ENCODE measurements around the gene TESK2.
A peak's percentile ranks its signal among the peaks of the same experiment; 100 is the strongest.

Gene TESK2

GRCh38 chr1:45409276-45409675 is 81.7 kb downstream of the TESK2 start:
- H3K4me3 ChIP-seq (ENCODE audit: low read length): no peak overlapping the region
- TF ChIP-seq, protein P1, sequence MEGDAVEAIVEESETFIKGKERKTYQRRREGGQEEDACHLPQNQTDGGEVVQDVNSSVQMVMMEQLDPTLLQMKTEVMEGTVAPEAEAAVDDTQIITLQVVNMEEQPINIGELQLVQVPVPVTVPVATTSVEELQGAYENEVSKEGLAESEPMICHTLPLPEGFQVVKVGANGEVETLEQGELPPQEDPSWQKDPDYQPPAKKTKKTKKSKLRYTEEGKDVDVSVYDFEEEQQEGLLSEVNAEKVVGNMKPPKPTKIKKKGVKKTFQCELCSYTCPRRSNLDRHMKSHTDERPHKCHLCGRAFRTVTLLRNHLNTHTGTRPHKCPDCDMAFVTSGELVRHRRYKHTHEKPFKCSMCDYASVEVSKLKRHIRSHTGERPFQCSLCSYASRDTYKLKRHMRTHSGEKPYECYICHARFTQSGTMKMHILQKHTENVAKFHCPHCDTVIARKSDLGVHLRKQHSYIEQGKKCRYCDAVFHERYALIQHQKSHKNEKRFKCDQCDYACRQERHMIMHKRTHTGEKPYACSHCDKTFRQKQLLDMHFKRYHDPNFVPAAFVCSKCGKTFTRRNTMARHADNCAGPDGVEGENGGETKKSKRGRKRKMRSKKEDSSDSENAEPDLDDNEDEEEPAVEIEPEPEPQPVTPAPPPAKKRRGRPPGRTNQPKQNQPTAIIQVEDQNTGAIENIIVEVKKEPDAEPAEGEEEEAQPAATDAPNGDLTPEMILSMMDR (IDR thresholded peaks at IDR 0.05; ENCODE audit: insufficient read depth, low read depth, low read length, missing control alignments): no peak
- no peak for DNase-seq (ENCODE audit: low read depth)

GRCh38 chr1:45407629-45408287 is 83.2 kb downstream of the TESK2 start:
- no peak for DNase-seq (ENCODE audit: low read depth)
- no peak overlapping the region for H3K4me3 ChIP-seq (ENCODE audit: low read length)
- TF ChIP-seq, protein P1 (IDR thresholded peaks at IDR 0.05; ENCODE audit: insufficient read depth, low read depth, low read length, missing control alignments): no peak

DNA sequence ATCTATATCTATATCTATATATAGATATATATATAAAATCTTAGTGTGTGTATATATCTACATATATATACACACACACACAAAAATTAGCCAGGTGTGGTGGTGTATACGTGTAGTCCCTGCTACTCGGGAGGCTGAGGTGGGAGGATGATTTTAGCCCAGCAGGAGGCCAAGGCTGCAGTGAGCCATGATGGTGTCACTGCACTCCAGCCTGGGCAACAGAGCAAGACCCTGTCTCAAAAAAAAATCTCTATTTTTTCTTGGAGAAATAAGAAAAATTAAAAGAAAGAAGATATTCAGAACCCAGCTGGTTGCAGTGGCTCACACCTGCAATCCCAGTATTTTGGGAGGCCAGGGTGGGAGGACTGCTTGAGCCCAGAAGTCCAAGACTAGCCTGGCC is 85.3 kb downstream of the TESK2 start:
- DNase-seq (ENCODE audit: low read depth): no peak
- TF ChIP-seq, protein P1 (IDR thresholded peaks at IDR 0.05; ENCODE audit: insufficient read depth, low read depth, low read length, missing control alignments): no peak
- H3K4me3 ChIP-seq (ENCODE audit: low read length): no peak overlapping the region

- no peak overlapping the region for H3K4me3 ChIP-seq (ENCODE audit: low read length)
- TF ChIP-seq, protein P1 (IDR thresholded peaks at IDR 0.05; ENCODE audit: insufficient read depth, low read depth, low read length, missing control alignments): no peak
- DNase-seq (ENCODE audit: low read depth): no peak
These were observed 87.2 kb downstream of the TESK2 start for GRCh38 chr1:45403718-45404117.

- DNase-seq (ENCODE audit: low read depth): peak; percentile 87
- H3K4me3 ChIP-seq (ENCODE audit: low read length): no peak overlapping the region
- TF ChIP-seq, protein P1 (IDR thresholded peaks at IDR 0.05; ENCODE audit: insufficient read depth, low read depth, low read length, missing control alignments): no peak
These were observed 87.7 kb downstream of the TESK2 start for GRCh38 chr1:45403298-45403697.

DNA sequence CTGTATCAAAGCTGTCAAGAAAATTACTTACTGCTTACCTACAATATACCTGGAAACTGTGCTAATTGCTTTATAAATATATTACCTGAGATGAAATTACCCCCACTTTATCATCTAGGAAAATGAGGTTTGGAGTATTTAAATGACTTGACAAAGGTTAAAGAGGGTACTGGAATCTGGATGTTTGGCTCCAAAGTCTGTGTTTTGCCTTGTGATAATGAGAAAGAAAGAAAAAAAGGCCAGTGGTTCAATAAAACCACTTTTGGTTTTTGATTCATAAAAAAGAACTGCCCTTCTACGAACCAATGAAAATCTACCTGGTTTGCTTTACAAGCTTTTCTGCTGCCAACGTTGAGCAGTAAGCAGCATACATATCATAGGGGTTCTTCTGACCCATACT is 89.4 kb downstream of the TESK2 start:
- DNase-seq (ENCODE audit: low read depth): no peak
- TF ChIP-seq, protein P1 (IDR thresholded peaks at IDR 0.05; ENCODE audit: insufficient read depth, low read depth, low read length, missing control alignments): no peak

DNA sequence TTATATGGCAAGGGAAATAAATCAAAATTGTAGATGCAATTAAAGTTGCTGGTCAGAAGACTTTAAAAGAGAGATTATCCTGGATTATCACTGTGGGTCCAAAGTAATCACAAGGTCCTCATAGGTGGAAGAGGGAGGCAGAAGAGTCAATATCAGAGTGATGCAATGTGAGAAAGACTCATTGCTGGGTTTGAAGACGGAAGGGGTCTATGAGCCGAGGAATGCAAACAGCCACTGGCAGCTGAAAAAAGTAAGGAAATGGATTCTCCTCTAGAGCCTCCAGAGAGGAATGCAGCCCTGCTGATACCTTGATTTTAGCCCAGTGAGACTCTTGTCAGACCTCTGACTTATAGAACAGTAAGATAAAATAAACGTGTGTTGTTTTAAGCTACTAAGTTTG is 90.9 kb downstream of the TESK2 start:
- DNase-seq (ENCODE audit: low read depth): no peak
- TF ChIP-seq, protein P1 (IDR thresholded peaks at IDR 0.05; ENCODE audit: insufficient read depth, low read depth, low read length, missing control alignments): no peak
- no peak overlapping the region for H3K4me3 ChIP-seq (ENCODE audit: low read length)

More for the DNA sequence above, 89.4 kb downstream of the TESK2 start:
- no peak overlapping the region for H3K4me3 ChIP-seq (ENCODE audit: low read length)

Data from epithelial cell of esophagus (primary cell).